ENCODE results near the gene ACAP2. TPM values are rescaled to one million over a fixed set of nuclear protein-coding genes. Genes with fewer than 3 reads are reported as not detected.

Gene ACAP2
- total and polyA plus RNA-seq, 10 donors, result 11.2 to 127 (median 97.9) TPM

DNA sequence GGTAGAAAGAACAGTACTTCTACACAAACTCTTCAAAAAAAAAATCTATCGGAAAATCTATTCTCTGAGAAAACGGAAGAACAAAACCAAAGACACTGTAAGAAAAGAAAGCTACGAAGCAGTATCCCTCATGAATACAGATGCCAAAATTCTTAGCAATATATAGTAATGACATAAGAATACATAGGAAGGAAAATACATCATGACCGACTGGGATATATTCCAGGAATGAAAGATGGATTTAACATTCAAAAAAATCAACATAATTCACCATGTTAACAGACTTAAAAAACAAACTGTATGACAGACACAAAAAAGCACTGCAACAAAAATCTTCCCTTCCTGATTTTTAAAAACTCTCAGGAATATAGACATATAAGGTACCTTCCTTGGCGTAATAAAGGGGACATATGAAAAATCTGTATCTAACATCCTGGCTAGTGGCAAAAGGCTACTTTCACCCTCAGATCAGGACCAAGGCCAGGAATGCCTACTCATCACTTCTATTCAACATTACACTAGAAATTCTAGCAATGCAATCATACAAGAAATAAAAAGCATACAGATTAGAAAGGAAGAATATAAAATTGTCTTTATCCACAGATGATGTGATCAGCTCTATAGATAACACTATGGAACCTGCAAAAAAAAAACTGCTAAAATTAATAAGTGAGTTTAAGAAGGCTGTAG lies 94.2 kb downstream of the ACAP2 start:
- 93 to 95% (median 94%) methylated on average over 5 of the region's 5 CpGs for WGBS, 5 donors
- TF ChIP-seq, protein P1, sequence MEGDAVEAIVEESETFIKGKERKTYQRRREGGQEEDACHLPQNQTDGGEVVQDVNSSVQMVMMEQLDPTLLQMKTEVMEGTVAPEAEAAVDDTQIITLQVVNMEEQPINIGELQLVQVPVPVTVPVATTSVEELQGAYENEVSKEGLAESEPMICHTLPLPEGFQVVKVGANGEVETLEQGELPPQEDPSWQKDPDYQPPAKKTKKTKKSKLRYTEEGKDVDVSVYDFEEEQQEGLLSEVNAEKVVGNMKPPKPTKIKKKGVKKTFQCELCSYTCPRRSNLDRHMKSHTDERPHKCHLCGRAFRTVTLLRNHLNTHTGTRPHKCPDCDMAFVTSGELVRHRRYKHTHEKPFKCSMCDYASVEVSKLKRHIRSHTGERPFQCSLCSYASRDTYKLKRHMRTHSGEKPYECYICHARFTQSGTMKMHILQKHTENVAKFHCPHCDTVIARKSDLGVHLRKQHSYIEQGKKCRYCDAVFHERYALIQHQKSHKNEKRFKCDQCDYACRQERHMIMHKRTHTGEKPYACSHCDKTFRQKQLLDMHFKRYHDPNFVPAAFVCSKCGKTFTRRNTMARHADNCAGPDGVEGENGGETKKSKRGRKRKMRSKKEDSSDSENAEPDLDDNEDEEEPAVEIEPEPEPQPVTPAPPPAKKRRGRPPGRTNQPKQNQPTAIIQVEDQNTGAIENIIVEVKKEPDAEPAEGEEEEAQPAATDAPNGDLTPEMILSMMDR (IDR thresholded peaks at IDR 0.05 in 8 of 11, conservative IDR thresholded peaks at IDR 0.05 in 3 of 11), result no peak
- TF ChIP-seq POLR2A (IDR thresholded peaks at IDR 0.05), result no peak
- TF ChIP-seq POLR2AphosphoS5 (IDR thresholded peaks at IDR 0.05), result no peak
- DNase-seq, result no peak
- Histone ChIP-seq H3K27me3 (replicated peaks in 1 of 7) (no peaks in the 10 kb centered on the region), H3K4me1 (peaks cover 0 to 5% (median 0%) of the 10 kb centered on the region in 6 donors), H3K9me3 (no peaks in the 10 kb centered on the region), H3K36me3 (peaks cover 0 to 58% (median 16%) of the 10 kb centered on the region in 6 donors), H3K4me3 (no peak overlapping the region), H3K27ac (no peak overlapping the region)
- intact Hi-C loops (cut with DNase I; ENCODE audit: low total_unique reads), result no loop called here

DNA sequence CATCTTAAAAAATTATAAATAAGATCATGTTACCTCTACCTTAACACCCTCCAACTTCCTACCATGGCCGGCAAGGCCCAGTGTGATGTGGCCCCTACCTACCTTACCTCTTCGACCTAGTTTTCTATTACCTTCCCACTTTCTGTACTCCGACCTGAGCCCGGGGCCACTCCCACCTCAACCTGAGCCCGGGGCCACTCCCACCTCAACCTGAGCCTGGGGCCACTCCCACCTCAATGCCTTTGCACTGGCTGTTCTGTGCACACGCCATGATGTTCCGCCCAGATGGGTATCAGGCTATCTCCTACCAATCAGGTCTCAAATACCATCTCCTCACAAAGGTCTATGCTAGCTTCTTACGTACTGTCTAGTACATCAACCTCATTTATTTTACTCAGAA lies 105.1 kb downstream of the ACAP2 start:
- no peak overlapping the region for H3K27ac ChIP-seq
- TF ChIP-seq, protein P1 (IDR thresholded peaks at IDR 0.05 in 8 of 11, conservative IDR thresholded peaks at IDR 0.05 in 3 of 11), result no peak
- TF ChIP-seq POLR2A (IDR thresholded peaks at IDR 0.05) (no peak), POLR2AphosphoS5 (IDR thresholded peaks at IDR 0.05) (no peak)
- intact Hi-C loops (cut with DNase I; ENCODE audit: low total_unique reads), result no loop called here
- no peaks in the 10 kb centered on the region for H3K27me3 ChIP-seq (replicated peaks in 1 of 7)
- peaks cover 0 to 99% (median 37%) of the 10 kb centered on the region in 6 donors for H3K36me3 ChIP-seq
- WGBS, 5 donors, result 96 to 98% (median 97%) methylated on average over 8 of the region's 8 CpGs
- no peaks in the 10 kb centered on the region for H3K4me1 ChIP-seq
- no peaks in the 10 kb centered on the region for H3K9me3 ChIP-seq
- no peak overlapping the region for H3K4me3 ChIP-seq
- DNase-seq, result no peak

DNA sequence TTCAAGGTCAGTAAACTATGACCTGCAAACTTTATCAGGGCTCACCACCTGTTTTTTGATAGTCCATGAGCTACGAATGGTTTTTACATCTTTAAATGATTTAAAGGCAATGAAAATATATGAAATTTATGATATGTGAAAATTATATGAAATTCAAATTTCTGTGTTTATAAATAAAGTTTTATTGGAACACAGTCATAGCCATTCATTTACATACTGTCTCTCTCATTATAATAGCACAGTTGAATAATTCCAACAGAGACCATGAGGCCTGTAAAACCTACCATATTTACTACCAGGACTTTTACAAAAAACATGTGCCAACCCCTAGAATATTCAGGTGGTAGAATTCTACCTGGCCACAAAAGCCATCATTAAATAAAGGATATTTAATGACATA lies 107.9 kb downstream of the ACAP2 start:
- no peak for TF ChIP-seq POLR2A (IDR thresholded peaks at IDR 0.05)
- intact Hi-C loops (cut with DNase I; ENCODE audit: low total_unique reads), result no loop called here
- Histone ChIP-seq H3K27me3 (replicated peaks in 1 of 7) (no peaks in the 10 kb centered on the region), H3K4me3 (no peak overlapping the region), H3K36me3 (peaks cover 0 to 99% (median 43%) of the 10 kb centered on the region in 6 donors), H3K27ac (no peak overlapping the region), H3K4me1 (no peaks in the 10 kb centered on the region), H3K9me3 (no peaks in the 10 kb centered on the region)
- 84 to 94% (median 90%) methylated on average over 1 of the region's 1 CpG for WGBS, 5 donors
- DNase-seq, result no peak

DNA sequence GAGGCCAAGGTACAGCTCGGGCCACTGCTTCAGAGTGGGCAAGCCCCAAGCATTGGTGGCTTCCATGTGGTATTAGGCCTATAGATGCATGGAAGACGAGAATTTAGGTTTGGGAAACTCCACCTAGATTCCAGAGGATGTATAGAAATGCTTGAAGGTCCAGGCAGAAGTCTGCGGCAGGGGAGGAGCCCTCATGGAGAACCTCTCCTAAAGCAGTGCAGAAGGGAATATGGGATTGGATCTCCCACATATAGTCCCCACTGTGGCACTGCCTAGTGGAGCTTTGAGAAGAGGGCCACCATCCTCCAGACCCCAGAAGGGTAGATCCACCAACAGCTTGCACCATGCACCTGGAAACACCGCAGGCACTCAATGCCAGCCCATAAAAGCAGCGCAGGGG lies 123.8 kb downstream of the ACAP2 start:
- no peak for TF ChIP-seq POLR2A (IDR thresholded peaks at IDR 0.05)
- TF ChIP-seq, protein P1 (IDR thresholded peaks at IDR 0.05 in 8 of 11, conservative IDR thresholded peaks at IDR 0.05 in 3 of 11), result no peak
- TF ChIP-seq POLR2AphosphoS5 (IDR thresholded peaks at IDR 0.05), result no peak
- H3K4me3 ChIP-seq, result no peak overlapping the region
- H3K9me3 ChIP-seq, result peaks cover 0 to 22% (median 14%) of the 10 kb centered on the region in 8 donors
- 96 to 100% (median 98%) methylated on average over 3 to 5 of the region's 5 CpGs for WGBS, 5 donors
- no peaks in the 10 kb centered on the region for H3K4me1 ChIP-seq
- H3K27me3 ChIP-seq (replicated peaks in 1 of 7), result no peaks in the 10 kb centered on the region
- no peak overlapping the region for H3K27ac ChIP-seq
- intact Hi-C loops (cut with DNase I; ENCODE audit: low total_unique reads), result no loop called here
- no peak for DNase-seq
- H3K36me3 ChIP-seq, result peaks cover 0 to 93% (median 34%) of the 10 kb centered on the region in 6 donors

Data from spleen (tissue), 11 donors.